Stimulated activated CD4-positive, alpha-beta T cell treated with anti-CD3 and anti-CD28 coated beads, Interleukin-12 subunit alpha, Interleukin-12 subunit beta, amount 100 ng/mL, for 24 hours (primary cell): ENCODE data around the gene HMG20B.
A peak's percentile ranks its signal among the peaks of the same experiment; 100 is the strongest.

Source experiments
- DNase-seq, 2 experiments: peaks; one replicate each; pipeline ENCODE4 v3.0.0-alpha.2; 2020; ENCODE audit warnings: low read depth in 2 of 2

Gene HMG20B

DNA sequence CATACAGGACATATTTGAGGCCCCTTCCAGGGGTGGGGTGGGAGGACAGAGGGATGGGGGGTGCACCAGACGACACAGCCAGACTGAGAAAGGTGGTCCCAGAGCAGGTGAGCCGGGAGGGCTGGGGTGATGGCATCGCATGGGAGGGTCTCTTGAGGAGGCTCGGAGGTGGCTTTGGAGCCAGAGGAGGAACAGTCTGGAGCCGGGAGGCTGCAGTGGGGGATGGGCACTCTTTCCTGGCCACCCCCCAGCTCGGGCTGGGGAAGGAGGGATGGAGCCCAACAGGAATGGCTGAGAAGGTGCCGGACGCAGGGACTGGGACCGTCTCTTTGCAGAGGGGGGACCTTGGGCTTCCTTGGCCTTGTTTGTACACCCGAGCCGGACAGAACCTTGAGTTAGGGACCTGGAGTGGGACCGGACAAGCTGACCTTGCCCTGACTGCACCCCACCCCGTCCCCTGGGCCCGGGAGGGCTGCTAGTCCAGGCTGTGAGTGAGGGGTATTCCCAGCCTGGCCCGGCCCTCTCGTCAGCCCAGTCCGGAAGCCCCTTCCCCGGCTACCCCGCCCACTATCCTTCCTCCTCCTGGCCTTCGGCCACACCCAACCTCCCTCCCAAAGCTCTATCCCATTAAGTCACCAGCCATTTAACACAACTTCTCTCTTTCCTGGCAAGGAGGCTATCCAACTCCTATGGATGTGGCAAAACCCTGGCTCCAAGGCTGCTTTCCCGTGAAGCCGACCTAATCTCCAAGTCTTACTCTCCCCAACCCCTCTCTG lies 34.7 kb downstream of the HMG20B start:
- no peak for DNase-seq

DNA sequence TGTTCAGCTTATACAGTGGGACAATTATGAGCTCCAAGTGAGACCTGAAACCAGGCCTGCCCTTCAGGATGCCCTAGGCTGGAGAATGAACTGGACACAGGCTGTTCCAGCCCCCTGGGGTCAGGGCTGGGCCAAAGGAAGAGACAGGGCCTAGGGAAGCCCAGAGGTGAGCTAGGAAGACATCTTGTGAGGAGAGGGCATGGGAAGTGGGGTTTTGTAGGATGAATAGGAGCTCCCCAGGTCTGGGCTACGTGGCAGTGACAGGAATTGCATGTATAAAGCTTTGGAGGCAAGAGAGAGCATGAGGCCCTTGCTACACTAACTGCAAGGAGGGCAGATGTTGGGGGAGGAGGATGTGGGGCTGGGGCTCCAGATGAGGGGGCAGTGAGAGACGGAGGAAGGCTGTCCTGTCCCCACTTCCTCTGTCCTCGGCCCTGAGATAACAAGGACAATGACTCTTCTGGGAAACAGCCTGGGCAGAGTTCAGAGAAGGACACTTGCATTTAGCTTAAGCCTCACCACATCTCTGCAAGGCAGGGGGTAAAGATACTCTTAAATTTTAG lies 35.4 kb downstream of the HMG20B start:
- DNase-seq, result no peak

DNA sequence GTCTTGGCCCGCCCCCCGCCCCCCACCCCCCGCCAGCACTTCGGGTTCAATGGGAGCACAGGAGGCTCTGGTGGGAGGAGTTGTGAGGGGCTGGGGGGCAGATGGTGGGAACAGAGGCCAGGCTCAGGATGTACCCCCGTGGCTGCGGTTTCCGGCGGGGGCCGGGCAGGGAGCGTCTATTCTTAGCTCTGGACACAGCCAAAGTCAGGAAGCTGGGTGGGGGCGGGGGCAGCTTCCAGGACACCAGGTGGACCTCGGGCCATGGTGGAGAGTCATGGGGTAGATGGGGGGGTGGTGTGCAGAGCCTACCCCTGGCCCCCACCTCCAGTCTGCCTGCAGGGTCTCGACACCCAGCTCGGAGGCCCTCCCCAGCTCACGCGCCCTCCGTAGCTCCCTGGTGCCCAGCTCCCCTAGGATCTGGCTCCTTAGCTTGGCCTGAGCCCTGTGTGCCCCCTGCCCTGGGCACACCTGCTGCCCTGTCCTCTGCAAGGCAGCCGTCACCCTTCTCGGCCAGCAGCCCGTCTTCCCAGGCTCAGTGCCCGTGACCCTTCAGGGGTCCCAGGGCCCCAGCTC lies 36.1 kb downstream of the HMG20B start:
- no peak for DNase-seq

DNA sequence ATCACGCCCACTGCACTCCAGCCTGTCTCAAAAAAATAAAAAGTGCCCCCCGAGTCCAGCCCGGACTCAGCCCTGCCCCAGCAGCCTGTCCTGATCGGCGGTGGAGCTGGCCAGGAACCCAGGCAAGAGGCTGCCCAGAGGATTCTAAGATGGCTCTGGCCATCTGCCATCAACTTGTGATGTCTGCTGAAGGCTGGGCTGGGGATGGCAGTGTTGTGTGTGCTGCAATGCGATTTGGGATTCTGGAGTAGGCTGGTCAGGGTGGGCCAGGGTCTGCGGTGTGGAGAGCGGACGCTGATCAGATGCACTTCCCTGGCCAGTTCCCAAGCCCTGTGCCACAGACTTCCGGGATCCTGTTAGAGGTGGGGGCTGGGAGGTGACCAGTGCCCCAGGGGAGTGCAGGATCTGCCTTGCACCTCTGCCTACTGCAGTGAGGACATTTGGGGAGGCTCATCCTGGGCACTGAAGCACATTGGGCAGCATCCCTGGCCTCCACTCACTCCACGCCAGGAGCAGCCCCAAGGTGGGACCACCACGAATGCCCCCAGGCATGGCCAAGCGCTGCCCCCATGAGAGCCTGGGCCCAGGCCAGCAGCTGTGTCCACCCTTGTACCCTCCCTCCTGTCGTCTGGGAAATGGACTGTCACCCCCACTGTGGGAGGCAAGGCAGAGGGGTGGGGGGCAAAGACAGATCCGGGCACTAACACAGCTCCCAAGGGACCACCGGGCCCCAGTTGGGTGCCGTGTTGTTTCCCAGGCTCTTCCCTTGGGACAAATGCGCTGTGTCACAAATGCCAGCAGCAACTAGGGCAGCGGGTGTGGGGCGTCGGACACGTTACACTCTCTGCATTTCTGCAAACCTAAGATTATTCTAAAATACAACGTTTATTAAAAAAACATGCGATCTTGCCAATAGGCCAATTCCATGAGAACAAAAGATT lies 37.3 kb downstream of the HMG20B start:
- no peak for DNase-seq

DNA sequence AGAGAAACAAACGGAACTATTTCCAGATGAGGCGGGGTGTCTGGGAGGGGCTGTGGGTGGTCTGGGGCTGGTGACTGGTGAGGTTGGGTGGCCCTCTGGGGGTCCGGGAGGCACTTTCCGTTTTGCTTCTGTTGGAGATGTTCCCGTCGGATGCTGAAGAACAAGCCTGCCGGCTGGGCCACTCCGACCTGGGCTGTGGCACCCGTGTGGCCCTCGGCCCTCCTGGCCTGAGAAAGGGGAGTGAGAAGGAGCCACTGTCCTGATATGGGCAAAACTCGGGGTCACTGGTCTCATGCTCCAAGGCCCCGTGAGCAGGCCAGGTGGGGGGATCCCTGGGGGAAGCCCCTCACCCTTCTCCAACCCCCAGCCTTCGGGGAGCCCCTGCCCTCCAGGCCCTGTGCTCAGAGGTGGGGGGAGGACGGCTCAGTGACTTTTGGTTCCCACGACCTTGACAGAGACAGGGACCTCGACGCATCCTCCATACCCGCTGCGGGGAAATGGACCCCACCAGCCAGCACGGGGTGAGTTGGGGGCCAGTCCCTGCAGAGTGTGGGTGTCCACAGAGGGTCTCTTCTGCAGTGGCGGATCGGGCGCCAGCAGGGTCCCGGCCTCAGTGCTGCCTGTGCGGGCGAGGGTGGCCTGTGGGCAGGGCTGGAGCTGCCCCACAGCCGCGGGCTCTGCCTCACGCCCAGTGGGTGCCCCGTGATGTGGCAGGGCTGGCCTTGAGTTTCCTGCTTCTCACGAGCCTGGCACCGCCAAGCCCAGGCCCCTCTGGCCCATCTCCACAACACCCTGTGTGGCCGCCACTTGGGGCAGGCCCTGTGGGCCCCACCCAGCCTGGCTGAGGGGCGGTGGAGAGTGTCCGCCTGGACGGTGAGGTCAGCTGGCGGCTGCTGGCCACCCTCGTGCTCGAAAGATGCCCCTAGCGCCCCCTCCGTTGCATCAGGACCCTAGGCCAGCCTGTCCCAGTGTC lies 38.3 kb downstream of the HMG20B start:
- no peak for DNase-seq

DNA sequence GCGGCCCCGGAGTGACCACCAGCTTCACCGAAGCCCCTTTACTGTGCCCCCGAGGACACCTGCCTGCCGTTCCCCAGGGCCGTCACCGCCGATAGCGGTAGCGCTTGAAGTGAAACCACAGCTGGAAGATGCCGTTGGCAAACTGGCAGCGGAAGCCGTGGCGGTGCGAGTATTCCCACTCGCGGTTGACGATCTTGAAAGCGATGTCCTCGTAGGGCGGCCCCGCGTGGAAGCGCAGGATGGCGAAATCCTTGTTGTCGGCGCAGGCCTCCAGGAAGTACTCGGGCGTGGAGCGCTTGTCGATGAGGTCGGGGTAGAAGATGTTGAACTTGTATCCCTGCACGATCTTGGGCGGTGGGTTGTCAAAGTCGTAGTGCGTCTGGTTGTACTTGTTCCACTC lies 39.1 kb downstream of the HMG20B start:
- DNase-seq, result no peak

DNA sequence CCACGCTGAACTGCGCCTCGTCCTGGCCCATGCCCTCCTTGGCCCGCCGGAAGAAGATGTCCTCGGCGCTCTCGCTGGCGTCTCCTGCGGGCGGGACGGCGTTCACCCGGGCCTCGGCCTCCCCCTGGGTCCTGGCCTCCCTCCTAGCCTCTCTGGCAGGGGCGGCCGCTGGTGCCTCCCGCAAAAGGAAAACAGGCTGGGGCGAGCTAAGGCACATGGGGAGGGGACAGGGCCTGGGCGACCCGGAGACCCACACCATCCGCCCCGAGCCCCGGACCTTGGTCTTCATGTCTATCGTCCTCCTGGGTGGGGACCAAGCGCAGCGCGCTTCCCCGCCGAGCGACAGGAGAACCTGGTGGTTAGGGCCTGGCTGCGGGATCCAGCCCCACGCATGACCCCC lies 39.6 kb downstream of the HMG20B start:
- DNase-seq, result no peak

DNA sequence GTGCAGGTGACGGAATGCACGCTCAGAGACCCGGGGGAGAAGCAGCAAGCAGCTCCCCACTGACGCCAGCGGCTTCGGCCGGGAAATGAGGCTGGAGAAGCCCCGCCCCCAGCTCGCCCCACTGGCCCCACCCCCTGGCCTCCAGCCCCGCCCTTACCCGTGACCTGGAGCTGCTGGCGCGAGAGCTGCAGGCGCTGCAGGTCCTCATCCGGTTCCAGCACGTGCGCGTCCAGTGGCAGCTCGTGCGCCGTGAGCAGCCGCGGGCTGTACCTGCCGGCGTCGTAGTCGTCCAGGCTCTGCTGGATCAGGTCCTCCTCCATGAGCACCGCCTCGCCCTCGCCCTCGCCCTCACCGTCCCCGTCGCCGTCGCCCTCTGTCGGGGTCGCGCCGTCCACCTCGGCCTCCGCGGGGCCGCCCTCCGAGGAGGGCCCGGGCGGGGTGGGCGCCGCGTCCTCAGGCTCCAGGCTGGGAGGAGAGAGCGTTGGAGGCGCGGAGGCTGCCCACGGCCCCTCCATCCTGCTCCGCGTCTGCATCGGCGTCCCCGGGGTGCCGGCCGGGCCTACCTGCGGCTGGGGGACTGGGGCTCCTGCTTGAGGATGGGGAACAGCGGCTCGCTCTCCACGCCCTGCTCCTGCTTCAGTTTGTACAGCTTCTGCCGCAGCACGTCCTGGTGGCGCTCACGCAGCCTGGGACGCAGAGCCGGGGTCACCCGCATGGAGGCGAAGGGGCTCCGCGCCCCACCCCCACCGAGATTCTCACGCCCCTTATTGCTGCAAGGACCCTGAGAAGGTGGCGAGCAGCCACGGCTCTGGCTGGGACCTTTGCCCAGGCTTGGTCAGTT lies 40.4 kb downstream of the HMG20B start:
- no peak for DNase-seq

DNA sequence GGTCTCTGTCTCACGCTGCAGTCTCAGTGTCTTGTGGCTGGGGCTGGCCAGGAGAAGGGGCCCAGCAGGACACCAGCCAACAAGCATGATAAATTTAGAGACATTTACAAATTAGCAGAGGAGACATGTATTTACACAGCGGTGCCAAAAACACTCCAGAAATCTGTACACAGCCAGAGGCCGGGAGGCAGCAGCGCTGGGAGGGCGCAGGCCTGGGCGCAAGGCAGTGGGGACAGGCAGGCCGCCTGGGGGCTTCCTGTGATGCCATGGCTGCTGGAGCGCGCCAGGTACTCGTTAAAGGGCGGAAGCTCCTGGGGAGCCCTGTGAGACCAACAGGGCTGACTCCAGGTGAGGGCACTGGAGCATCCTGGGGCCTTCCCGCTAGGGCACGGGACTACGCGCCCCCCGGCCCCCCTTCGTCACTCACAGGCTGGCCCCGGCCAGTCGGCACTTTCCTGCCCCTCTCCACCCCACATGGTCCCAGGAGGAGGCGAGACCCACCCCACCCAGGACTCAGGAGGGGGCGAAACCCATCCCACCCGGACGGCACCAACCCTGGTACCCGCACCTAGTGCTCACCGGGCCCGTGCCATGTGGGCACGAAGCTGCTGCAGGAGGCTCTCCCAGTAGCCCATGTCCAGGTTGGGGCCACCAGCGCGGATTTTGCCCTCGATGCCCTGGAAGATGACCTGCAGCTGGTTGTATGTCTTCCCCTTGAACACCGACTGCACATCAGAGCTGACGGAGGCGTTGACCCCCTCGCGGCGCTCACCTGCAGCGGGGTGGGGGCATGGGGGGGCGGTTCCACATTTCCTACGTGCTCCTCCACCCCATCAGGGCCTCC lies 41.3 kb downstream of the HMG20B start:
- DNase-seq, result no peak

DNA sequence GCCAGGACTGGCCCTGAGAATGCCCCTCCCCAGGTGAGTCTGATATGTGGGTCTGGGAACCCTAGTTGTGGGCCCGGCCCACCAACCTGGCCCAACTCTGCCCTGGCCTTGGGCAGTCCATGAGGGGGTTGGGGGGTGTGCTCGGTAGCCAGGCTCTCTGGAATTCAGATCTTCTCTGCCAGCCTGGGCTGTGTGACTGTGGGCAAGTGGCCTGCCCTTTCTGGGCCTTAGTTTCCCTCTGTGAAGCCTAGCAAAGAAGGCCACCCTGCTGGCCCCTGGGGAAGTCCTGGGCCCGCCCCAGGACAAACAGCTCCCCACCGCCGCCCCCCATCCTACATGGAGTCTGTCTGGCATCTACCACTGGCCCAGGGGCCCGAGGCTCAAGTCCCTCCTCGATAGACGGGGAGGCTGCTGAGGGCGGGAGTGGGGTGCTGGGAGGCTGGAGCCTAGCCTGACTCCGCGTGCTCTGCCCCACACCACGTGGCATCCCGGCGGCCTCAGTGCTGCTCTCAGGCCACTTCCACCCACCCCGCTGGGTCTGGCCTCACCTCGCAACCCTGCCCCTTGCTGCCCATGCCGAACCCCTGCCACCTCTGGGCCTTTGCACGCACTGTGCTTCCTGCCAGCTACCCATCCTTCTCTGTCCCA lies 42.2 kb downstream of the HMG20B start:
- DNase-seq, result no peak

DNA sequence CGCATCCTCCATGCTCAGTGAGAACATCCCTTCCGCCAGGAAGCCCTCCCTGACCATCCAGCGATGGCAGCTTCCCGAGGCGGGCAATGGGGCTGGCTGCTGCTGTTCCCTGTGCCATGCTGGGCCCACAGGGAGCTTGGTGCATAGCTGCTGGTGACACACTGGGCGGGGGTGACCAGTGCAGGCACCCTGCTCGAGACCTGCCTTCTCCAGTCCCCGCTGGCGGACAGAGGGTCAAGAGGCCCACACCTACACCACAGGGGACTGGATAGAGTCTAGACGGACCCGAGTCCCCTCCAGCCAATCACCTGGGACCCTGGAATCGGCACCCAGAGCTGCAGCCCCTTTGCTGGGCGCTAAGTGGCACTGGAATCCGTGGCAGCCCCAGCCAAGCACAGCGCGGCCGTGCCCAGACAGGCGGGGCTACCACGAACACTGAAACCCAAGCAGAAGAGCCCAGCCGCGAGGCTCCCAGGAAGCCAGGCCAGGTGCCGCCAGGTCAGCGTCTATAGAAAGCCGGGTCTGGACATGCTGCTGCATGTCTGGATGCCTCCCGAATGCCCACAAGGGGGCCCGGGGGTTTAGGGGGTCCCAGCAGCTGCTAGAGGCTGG lies 42.9 kb downstream of the HMG20B start:
- no peak for DNase-seq

DNA sequence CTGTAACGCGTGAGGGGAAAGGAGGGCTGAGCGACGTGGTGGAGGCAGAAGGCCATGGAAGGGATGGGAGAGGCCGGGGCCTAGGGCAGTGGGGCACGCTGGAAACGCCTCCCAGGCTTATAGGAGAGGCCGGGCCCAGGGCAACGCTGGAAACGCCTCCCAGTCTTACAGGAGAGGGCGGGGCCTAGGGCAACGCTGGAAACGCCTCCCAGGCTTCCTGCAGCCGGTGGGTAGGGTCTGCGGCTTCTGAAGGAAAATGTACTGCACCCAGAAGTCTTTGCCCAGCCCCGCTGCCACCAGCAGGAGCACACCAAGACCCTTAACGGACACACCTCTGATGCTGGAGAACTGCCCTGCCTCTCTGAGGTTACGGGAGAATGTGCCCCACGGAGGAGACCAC lies 44.7 kb downstream of the HMG20B start:
- DNase-seq, result no peak

DNA sequence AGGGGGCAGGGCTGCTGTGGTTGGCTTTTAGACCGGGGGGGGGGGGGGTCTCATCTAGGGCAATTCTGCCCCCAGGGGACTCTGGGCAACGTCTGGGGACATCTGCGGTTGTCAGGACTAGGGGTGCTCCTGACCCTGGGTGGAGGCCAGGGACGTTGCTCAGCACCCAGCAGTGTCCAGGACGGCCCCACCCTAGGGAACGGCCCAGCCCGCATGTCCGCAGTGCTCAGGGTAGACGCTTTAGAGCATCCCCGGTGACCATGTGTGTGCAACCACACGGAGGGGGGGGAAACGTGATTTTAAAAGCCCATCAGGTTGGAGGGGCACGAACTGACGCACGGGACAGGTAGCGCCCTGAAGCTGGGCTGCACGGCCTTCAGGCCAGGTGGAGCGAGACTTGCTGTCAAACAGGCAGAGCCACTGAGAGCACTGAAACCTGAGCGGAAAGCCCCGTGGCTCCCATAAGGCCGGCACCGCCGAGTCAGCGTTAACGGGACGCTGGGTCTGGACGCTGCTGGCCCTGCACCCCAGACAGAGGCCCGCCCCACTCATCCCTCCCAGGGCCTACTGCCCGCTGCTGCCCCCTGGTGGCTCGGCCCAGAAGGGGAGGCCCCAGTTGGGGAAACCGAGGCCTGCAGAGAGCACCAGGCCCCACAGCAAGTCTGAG lies 45.5 kb downstream of the HMG20B start:
- peak; percentile 25 to 44 for DNase-seq

DNA sequence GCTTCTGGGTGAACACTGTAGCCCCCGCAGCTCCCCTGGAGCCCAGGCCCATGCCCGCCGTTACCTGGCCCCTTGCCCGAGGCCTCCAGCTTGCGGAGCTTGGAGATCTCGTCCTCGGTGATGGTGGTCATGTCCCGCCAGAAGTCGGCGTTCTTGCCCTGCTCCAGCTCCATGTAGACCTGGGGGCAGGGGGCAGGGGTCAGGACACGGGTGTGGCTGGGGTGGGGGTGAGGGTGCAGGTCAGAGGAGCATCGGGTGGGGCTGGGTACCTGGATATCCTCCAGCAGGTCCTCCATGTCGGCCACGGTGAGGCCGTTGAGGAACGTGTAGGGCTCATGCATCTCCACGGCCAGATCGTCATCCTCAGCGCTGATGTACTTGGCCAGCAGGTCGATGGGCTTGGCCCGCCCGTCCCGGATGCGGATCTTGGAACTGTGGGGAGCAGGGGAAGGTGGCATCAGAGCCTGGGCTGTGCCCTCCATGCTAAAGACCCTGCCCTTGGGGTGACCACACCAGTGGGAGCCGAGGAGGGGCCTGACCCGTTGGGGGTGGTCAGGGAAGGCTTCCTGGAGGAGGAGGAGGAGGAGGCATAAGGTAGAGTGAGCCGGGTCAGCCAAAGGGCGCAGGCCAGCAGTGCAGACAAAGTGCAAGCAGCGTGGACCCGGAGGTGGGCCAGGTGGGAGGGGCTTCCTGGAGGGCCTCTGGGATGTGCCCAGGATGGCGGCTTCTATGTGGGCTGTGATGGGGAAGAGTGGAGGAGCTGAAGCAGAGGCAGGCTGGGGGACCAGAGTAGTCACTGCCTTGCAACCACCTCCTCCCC lies 46.3 kb downstream of the HMG20B start:
- DNase-seq, result no peak

DNA sequence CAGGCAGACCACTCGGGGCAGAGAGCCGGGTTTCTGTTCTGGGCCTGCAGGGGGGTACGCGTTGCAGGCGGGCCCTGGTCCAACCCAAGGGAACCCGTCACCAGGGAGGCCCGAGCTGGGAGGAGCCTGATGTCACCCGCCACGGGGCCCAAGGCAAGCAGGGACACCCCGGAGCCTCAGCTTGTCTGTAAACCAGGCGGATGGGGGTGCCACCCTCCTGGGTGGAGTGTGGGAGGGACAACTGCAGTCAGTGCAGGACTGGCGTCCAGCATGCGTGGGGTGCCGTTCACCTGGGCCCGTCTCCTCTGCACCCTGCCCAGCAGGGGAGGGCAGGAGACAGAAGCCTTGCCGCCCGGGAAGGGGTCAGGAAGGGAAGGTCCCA lies 46.9 kb downstream of the HMG20B start:
- no peak for DNase-seq

DNA sequence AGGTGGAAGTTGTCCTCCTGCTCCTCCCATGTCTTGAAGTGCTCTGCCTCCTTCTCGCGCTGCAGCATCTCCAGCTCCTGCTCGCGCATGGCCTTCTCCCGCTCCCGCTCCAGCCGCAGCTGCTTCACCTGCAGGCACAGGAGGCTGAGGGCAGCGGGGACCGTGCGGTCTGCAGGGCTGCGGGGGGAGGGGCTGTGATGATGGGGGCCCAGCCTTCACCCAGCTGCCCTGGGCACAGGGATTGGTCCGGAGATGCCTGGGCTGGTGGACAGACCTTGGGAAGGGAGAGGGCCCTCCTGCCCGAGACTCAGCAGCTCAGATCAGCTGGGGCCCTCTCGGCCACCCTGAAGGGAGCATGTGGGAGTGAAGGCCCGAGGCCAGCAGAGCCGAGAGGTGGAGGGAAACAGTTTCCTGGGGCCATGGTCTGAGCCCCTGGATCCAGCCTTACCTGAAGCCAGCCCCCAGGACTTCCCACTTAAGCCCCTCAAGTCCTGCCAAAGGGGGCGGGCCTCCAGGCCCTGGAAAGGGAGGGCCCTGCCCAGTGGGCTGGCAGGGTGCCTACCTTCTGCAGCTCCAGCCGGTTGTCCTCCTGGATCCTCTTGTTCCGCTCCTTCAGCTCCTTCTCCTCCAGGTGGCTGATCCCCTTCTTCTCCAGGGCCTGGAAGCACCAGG lies 47.5 kb downstream of the HMG20B start:
- DNase-seq, result no peak
